AG08395 (cell line): ENCODE results near the gene CAMTA1.

Source experiments
- DNase-seq: peaks from one replicate; pipeline ENCODE4 v3.0.0; 2012; ENCODE audit warnings: mixed read lengths, low spot score

CAMTA1 gene

DNA sequence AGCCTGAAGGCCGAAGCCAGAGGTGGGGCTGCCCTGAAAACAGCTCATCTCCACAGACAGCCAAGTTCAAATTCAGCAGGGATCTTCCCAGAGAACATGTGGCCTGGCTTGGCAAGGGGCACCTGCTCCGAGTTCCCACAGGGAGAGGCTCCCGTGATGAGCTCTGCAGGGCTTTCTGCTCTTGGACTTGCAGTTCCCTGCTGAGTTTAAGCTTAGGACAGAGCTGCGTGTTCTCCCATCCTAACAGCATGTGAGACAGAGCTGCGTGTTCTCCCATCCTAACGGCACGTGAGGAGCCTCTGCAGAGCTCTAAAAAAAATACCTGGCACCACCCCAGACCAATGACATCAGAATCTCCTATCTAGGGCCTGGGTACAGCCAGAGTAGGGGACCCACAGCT lies 872.8 kb downstream of the CAMTA1 start:
- no peak for DNase-seq

DNA sequence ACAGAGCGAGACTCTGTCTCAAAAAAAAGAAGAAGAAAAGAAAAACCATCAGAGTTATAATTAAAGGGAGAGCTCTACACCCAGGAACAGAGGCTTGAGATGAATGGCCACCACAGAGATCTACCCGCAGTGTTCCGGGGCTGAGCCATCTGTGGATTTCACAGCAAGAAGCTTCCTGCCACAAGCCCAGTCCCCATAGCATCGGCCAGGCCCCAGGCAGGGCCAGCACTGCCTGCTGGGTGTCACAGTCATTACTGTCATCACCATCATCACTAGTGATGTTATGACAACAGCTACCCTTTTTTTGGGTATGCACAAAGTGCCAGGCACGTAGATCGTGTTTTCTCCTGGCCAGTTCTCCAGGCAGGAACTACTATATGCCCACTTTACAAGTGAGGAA lies 874.3 kb downstream of the CAMTA1 start:
- no peak for DNase-seq

DNA sequence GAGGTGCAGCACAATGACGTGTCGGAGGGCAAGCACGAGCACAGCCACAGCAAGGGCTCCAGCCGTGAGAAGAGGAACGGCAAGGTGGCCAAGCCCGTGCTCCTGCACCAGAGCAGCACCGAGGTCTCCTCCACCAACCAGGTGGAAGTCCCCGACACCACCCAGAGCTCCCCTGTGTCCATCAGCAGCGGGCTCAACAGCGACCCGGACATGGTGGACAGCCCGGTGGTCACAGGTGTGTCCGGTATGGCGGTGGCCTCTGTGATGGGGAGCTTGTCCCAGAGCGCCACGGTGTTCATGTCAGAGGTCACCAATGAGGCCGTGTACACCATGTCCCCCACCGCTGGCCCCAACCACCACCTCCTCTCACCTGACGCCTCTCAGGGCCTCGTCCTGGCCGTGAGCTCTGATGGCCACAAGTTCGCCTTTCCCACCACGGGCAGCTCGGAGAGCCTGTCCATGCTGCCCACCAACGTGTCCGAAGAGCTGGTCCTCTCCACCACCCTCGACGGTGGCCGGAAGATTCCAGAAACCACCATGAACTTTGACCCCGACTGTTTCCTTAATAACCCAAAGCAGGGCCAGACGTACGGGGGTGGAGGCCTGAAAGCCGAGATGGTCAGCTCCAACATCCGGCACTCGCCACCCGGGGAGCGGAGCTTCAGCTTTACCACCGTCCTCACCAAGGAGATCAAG lies 878.3 kb downstream of the CAMTA1 start:
- no peak for DNase-seq

DNA sequence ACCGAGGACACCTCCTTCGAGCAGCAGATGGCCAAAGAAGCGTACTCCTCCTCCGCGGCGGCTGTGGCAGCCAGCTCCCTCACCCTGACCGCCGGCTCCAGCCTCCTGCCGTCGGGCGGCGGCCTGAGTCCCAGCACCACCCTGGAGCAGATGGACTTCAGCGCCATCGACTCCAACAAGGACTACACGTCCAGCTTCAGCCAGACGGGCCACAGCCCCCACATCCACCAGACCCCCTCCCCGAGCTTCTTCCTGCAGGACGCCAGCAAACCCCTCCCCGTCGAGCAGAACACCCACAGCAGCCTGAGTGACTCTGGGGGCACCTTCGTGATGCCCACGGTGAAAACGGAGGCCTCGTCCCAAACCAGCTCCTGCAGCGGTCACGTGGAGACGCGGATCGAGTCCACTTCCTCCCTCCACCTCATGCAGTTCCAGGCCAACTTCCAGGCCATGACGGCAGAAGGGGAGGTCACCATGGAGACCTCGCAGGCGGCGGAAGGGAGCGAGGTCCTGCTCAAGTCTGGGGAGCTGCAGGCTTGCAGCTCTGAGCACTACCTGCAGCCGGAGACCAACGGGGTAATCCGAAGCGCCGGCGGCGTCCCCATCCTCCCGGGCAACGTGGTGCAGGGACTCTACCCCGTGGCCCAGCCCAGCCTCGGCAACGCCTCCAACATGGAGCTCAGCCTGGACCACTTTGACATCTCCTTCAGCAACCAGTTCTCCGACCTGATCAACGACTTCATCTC lies 879.1 kb downstream of the CAMTA1 start:
- DNase-seq, result no peak

DNA sequence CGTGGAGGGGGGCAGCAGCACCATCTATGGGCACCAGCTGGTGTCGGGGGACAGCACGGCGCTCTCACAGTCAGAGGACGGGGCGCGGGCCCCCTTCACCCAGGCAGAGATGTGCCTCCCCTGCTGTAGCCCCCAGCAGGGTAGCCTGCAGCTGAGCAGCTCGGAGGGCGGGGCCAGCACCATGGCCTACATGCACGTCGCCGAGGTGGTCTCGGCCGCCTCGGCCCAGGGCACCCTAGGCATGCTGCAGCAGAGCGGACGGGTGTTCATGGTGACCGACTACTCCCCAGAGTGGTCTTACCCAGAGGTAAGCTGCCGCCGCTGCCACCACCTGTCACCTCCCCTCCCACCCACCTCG lies 879.6 kb downstream of the CAMTA1 start:
- no peak for DNase-seq

DNA sequence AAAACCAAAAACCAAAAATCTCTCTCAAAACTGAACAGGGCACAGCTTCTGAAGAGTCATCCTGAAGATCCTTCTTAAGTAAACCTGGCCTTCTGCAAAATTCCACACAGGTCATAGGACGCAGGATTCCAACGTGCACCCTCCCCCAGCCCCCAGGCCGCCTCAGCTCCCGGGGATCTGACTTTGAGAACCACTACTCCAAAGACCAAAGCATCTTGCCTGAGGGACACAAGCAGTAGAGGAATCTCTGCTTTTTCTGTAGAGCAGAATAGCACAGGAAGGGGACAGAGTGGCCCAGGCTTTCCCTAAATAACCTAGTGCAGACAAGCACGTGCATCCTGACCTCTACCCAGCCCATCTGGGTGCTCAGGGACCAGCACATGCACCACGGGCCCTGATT lies 881.0 kb downstream of the CAMTA1 start:
- no peak for DNase-seq

DNA sequence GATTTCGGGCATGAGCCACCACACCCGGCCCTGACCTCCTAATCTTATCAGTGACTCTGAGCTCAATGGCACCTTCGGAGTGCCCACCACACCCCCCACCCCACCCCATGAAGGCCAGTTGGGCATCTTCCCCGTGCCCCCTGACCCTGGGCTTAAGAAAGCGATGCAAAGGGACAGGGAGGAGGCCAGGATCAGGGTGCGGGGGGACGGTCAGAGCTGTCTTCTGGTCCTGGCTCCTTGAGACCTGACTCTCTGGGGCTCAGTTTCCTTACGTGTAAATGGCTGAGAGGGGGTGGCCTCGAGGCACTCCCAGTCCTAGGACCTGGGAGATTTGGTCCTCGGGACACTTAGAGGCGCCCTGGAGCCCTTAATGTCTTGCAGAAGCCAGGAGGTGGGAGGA lies 881.9 kb downstream of the CAMTA1 start:
- no peak for DNase-seq

DNA sequence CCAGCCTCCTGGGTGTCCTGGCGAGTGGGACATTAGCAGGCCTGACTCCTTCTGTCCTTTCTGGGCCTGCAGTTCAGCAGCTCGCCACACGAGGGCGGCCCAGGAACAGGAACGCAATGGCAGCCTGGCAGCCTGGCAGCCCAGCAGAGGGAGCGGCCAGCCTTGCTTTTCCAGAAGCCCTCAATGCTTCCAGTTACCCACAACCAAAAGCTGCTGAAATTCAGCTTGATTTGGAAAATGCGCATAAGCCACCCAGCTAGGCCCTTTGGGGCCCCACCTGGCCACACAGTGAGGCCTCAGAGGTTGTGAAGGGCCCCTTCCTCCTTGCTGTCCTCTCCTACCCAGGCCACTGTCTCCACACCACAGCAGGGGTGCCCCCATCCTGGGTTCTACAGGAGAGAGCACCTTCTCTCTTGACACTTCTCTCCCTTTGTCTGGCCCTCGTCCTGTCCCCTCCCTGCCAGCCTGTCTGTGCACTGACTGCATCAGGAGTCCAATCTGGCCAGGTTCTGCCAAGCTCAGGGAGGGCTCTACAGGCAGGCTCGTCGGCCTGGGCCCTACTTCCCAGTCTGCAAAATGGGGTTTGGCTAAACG lies 882.5 kb downstream of the CAMTA1 start:
- peak; percentile 91 for DNase-seq

DNA sequence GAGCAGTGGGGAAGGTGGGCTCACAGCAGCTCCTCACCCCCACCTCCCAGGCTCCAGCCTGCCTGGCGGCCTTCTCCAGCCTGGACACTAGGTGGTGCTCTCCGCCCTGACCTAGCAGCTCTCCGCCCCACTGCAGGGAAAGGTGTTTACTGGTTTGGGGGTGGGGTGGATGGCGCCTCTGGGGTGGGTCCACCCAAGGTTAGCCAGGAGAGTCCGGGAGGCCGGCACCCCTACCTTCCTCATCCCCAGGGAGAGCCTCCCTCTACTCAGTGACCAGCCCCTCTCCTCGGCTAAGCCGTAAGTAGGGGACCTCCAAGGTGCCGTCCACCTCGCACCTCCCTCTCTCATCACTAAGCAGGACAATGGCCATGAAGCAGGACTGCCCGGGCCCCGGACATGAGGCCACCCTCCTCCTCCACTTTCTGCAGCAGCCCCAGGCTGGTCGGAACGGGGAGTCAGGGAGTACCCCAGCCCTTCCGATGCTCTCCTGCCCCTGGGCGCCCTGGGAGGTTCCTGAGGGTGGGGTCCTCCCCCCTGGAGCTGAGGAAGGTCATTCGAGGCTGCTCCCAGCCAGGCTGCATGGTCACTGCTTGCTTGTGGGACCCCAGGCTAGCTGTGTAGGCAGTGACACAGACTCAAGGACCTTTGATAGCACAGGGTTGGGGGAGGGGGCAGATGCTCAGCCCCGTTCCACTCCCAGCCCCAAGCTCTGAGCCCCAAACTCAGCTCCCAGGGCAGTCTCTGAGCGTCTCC lies 884.5 kb downstream of the CAMTA1 start:
- DNase-seq, result peak; percentile 69

DNA sequence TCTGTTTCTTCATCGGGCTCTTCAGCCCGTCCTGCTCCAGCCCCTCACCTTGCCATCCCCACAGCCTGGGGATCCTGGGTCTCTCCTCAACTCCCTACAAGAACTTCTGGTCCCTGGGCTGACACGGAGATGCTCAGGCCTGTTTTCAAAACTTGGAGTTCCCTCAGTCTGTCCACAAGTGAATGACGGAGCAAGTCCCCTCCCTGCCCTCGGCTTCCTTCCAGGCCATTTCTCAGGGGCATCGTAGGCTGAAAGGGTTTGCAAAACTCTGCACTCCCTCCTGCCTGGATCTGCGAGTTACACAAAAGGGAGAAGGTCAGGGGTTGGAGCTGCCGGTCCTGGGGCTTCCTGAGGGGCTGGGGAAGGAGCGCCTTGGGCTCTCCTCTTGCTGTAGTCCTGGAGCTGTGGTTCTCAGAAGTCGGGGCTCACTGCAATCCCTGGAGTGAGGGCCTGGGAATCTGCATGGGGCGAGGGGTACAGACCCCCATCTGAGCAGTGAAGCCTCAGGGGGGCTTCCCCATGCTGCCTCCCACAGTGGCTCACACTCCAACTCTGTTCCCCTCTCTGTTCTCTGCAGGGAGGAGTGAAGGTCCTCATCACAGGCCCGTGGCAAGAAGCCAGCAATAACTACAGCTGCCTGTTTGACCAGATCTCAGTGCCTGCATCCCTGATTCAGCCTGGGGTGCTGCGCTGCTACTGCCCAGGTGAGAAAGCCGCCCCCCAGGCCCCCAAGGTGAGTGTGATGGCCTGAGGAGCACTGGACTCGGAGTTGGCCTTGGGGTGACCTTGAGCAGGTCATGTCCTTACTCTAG lies 885.3 kb downstream of the CAMTA1 start:
- no peak for DNase-seq

DNA sequence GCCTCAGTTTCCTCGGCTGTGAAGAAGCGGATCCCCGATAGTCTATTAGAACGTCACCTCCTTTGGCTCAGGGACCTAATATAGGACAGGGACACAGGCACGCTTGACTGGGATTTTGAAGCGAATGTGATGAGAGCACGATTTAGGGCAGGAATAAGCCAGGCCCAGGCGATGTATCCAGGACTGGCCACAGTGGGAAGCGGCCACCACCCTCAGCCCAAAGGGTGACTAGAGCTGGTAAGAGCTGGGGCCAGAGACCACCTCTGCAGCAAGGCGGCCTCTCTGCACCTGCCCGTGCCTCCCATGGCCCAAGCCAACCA lies 885.9 kb downstream of the CAMTA1 start:
- DNase-seq, result no peak

DNA sequence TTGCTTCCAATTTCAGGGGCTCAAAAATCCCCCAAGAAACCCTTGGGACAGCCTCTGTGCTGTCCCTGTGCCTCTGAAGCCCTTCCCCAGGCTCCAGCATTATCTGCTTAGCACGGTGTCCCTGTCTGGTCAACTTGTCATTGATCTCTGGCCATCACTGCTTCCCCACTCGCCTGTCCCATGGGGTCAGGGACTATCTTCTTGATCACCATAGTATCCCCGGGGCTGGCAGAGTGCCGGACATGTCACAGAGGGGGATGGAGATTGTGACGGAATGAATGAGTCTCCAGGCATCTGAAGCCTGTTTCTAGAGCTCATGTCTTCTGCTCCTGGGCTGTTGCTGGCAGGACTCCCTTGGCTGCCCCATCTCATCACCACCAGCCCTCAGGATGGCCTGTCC lies 886.4 kb downstream of the CAMTA1 start:
- DNase-seq, result no peak

DNA sequence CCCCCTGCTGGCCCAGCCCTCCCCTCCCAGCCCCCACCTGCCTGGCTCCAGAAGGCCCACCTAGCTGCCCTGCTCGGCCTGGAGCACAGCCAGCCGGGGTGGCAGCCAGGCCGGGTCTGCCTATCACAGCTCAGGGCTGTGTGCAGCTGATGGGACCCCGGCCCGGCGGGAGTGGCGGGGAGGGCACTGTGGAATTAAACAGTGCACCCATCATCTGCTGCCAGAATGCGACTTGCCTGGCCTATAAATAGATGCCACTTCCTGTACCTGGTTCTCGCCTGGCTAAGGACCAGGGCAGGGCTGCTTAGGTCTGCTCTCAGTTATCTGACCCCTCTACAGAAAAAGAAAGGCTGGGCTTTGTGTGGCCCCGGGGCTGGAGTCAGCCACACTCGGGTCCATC lies 887.6 kb downstream of the CAMTA1 start:
- no peak for DNase-seq

DNA sequence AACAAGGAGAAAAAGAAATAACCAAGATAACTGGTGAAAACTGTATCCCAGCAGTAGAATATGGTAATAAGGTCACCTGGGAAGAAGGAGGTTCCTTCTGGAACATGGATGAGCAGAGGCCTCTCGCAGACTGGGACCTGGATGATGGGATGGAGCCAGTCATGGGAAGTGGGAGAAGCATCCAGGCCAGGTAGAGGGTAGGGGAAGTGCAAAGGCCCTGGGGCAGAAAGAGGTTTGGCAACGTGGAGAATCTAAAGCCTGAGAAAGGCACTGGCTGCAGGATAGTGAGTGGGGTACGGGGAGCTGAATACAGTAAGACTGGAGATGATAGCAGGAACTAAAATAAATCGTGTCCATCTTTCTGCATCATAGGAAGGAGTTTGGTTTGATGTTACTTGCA lies 889.7 kb downstream of the CAMTA1 start:
- no peak for DNase-seq

DNA sequence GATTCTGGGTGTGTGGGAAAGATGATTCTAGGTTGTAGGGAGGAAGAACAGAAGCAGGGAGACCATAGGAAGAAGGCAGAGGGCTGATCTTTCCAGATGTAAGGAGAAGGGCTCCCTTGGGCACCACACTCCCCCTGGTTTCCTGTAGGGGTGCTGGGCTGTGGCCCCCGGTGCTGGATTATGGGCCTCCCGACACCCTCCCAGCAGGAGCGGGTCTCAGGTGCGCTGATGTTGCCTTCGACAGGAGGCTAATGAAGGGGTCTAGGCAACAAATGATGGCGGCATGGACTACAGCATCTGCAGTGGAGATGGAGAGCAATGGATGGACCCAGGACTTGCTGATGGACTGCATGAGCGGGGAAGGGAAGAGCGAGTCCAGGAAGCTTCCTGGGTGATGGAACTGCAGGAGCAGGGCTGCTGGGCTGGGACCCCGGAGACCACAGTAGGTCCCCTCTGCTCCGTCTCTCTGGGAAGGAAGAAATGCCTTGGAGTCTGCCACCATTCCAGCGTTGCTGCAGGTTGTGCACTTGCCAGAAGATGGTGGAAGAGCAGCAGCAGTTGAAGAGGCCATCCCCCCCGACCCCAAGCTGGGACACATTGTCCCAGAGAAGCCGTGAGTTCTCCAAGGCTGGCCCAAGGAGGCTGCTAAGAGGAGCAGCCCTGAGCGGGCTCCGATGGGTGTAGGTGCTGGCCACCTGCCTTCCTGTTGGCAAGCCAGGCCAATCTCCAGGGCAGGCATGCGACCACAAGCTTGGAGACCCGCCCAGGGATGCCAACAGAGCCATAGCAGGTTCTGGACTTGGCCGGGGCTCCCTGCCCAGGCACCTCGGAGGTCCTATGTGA lies 890.4 kb downstream of the CAMTA1 start:
- DNase-seq, result no peak

DNA sequence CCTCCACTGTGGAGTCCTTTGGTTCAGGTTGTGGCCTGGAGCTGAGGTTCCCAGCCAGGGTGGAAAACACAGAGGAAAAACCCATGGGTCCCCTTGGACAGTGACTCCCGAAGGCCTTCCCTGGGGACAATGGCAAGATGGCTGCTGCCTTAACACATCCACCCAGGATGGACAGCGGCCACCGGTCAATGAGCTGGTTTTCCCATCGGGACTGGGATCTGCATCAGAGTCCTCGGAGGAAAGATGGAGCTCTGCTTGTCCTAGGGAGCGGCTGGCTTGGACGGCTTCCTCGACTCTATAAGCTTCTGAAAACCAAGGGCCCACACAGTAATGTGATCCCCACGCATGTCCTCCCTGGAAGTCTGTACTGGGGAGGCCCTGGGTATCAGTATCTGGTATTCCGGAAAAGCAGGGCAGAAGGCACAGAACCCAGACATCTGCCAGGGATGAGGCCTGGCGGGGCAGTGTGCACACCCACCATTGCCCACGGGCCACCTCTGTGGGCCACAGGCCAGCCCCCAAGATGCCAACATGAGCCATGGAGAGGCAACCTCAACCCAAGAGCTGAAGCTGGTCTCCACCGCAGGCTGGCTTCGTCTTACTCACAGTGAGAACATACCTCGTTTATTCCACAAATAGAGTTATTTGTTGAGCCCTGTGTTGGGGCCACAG lies 891.2 kb downstream of the CAMTA1 start:
- no peak for DNase-seq

DNA sequence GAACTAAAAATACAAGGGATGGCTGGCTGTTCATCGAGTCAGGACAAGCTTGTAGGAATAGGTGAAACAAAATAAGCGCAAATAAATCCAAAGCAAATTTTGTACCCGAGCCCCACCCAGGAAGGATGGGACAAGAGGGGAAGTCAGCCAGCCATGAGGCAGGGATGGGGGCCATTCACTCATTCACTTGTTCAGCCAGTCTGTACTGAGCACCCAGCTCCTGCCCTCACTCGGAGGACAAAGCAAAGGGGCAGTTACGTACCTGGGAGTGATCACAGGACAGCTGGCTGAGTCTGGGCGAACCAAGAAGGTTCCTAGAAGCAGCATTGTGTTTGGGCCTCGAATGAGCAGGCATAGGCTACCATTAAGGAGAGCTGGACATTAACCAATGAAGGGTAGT lies 891.9 kb downstream of the CAMTA1 start:
- DNase-seq, result no peak

DNA sequence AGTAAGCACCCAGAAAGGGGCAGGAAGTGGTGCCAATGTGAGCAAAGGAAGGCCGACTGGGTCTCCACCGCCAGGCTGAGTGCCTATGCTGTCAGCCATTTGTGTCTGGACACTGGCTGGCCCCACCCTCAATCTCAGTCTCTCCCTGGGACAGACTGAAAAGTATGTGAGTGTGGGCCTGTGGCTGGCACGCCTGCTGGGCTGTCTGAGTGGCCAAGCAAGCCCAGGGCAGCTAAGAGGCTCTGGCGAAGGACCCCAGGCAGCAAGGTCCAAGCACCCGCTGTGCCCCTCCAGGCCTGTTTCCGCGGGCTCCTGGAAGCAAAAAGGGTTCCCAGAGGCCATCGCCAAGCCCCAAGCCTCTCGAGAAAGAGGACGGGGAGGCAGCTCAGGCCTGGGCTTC lies 892.6 kb downstream of the CAMTA1 start:
- DNase-seq, result no peak

DNA sequence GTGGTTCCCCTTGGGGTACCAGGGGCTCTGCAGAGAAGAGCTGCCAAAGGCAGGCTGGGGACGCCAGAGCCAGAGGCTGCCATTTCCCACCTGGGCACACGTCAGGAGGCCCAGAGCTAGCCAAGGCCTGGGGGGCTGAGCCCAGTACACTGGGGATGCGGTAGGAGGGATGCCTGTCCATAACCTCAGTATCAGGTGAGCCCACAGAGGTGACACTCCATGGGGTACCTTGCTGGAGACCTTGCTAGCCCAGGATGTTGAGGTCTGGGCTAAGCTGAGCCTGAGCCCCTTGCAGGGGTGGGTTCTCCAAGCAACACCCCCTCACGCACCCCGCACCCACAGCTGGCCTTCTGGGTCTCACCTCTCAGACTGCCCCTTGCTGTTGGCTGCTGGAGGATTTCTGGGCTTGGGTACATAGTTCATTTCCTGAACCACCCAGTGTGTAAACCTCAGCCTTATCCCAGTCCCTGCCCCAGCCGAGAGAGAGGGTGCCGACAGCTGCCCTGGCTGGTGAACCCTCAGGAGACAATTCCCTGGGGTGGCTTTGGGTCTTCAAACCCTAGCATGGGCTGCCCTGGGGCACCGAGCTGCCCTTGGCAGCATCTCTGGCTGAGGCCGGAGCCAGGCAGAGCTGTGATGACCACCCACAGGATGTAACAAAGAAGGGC lies 893.4 kb downstream of the CAMTA1 start:
- no peak for DNase-seq
